Thymus (tissue), 11 donors: ENCODE measurements around the gene ZNF285. TPM values are rescaled to one million over a fixed set of nuclear protein-coding genes. Genes with fewer than 3 reads are reported as not detected.
"Not testable (repeated sequence)": the region's sequence is repeated elsewhere in the genome, so short reads cannot be mapped to it uniquely, and the experiment has no call there.

Experiments used
- DNase-seq, 9 donors: peaks; one replicate each; pipeline ENCODE4 v3.0.0-alpha.2; 2013; ENCODE audit warnings: low spot score in 9 of 9, low read depth in 6 of 9, missing footprints in 1 of 9
- H3K27ac ChIP-seq, 2 donors: one replicate each; pipeline ENCODE4 v1.5.1; 2013; ENCODE audit warnings: control low read depth in 1 of 2, low read depth in 1 of 2, low read length in 1 of 2, mild to moderate bottlenecking in 1 of 2, moderate library complexity in 1 of 2
- H3K27me3 ChIP-seq, 2 donors: one replicate each; pipeline ENCODE4 v1.5.1; 2013; ENCODE audit warnings: low read length in 1 of 2; ENCODE audit not compliant: control insufficient read depth in 2 of 2, insufficient read depth in 1 of 2
- H3K36me3 ChIP-seq, 2 donors: one replicate each; pipeline ENCODE4 v1.5.1; 2013; ENCODE audit warnings: low read length in 1 of 2, mild to moderate bottlenecking in 1 of 2, moderate library complexity in 1 of 2; ENCODE audit not compliant: control insufficient read depth in 2 of 2, insufficient read depth in 2 of 2
- H3K4me1 ChIP-seq, 2 donors: one replicate each; pipeline ENCODE4 v1.5.1; 2013; ENCODE audit warnings: low read length in 2 of 2; ENCODE audit not compliant: control insufficient read depth in 2 of 2, insufficient read depth in 2 of 2
- H3K4me3 ChIP-seq, 2 donors: one replicate each; pipeline ENCODE4 v1.5.1; 2013; ENCODE audit warnings: low read length in 2 of 2, control low read depth in 1 of 2, mild to moderate bottlenecking in 1 of 2
- H3K9me3 ChIP-seq, 2 donors: one replicate each; pipeline ENCODE4 v1.5.1; 2013; ENCODE audit warnings: low read length in 1 of 2, mild to moderate bottlenecking in 1 of 2; ENCODE audit not compliant: control insufficient read depth in 2 of 2, insufficient read depth in 1 of 2
- WGBS: extraction: QIAGEN DNeasy Blood & Tissue Kit; methylation state at CpG from one replicate; pipeline ENCODE4 v1.1.7; 2013; 5-methylcytosine and 5-hydroxymethylcytosine counted together
- polyA plus RNA-seq: library from polyadenylated mRNA; stranded (reverse); fragments of 200-250 nt; gene quantifications from one replicate; pipeline ENCODE4 v1.2.3, GENCODE V29; 2013
- total RNA-seq: library from RNA; stranded (reverse); fragments of 120-200 nt; gene quantifications from one replicate; pipeline ENCODE4 v1.2.4, GENCODE V29; 2013
- donor health status: healthy.

ZNF285 gene
- total and polyA plus RNA-seq, 2 donors: 2.1 to 4.9 TPM

DNA sequence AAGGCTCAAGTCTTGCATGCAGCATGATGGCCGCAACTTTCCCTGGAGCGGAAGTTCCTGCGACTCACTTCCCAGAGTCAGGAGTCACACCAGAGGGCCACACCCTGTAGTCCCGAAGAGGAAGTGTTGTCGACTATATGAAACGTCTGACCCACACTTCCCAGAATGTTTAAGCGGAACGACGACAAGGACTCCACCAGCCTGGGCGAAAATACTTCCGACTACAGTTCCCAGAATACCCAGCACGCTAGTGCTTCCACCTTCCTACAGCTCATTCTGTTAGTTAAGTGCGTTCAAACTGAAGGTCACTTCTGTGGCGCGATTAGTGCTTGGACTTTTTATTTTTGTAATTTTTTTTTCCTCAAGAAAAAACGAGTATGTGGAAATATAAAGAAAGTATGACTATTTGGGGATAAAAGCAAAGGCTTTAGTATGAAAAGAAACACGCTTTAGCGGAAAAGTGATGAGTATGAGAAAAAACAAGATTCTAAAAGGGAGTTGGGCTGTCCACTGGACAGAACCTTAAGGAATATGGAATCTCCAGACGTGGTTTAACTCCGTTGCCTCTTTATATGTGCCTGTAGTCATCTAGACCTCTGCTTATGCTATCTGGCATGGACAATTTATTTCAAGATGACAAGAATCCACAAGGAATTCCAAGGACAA lies 29.5 kb downstream of the ZNF285 start:
- Histone ChIP-seq H3K4me1 (no peaks in the 10 kb centered on the region), H3K4me3 (no peak overlapping the region), H3K9me3 (no peaks in the 10 kb centered on the region), H3K36me3 (no peaks in the 10 kb centered on the region), H3K27me3 (no peaks in the 10 kb centered on the region), H3K27ac (no peak overlapping the region)
- 65% methylated on average over 20 of the region's 20 CpGs for WGBS
- DNase-seq: no peak

- no peak overlapping the region for H3K27ac ChIP-seq
- no peaks in the 10 kb centered on the region for H3K4me1 ChIP-seq
- no peak overlapping the region for H3K4me3 ChIP-seq
- no peaks in the 10 kb centered on the region for H3K9me3 ChIP-seq
- no peaks in the 10 kb centered on the region for H3K27me3 ChIP-seq
- no peaks in the 10 kb centered on the region for H3K36me3 ChIP-seq
- DNase-seq: no peak
- 62% methylated on average over 17 of the region's 17 CpGs for WGBS
These were observed 34.4 kb downstream of the ZNF285 start for GRCh38 chr19:44367024-44367423.

DNA sequence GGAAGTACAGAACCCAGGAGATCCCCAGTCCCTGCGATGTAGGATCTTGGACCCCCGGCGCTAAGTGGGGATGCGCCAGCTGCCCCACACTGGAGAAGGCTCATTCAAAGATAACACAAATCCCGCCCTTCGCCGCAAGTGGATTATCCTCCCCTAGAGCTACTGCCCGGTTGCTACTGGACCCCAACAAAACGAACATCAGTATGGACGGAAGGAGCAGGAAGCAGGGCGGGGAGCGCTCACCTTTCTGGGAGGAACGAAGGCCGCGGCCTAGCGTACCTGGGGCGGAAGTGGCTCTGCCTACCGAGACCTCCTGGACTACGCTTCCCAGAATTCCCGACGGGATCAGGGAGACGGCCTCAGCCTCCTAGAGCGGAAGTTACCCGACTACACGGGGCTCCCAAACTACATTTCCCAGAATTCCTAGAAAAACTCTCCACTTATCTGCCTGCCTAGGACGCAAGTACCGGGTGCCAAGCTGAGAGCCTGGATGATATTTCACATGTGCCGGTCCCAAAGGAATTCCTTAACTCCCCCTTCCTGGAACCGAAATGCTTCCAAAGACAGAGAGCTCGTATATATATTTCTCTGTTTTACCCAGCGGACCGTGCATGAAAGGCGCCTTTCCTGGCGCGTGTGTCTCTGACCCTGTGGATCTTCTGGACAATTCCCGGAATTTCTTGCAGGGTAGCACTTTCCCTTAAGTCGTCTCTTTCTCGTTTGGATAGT lies 44.9 kb downstream of the ZNF285 start, which contains the start of gene ZNF112:
TSS of gene ZNF112 (minus strand) at position 298 of the 729 bp plus-strand sequence. CDS start 16,141 bp downstream, outside the sequence.
- peak within 1 kb of the TSS; percentile 42 to 55 for H3K4me3 ChIP-seq
- no peaks in the 10 kb centered on the region for H3K27me3 ChIP-seq
- 13% methylated on average over 38 of the region's 38 CpGs for WGBS
- peak within 1 kb of the TSS in 1 of 2 donors; percentile 40 for H3K27ac ChIP-seq
- DNase-seq: peak; percentile 28 to 85 (median 59)
- no peaks in the 10 kb centered on the region for H3K36me3 ChIP-seq
- no peaks in the 10 kb centered on the region for H3K4me1 ChIP-seq
- peaks cover 0 to 5% of the 10 kb centered on the region in 2 donors for H3K9me3 ChIP-seq

GRCh38 chr19:44346556-44346955 lies 54.9 kb downstream of the ZNF285 start:
- peaks cover 0 to 3% of the 10 kb centered on the region in 2 donors for H3K9me3 ChIP-seq
- no peaks in the 10 kb centered on the region for H3K27me3 ChIP-seq
- no peak for DNase-seq
- H3K36me3 ChIP-seq: no peaks in the 10 kb centered on the region
- no peak overlapping the region for H3K4me3 ChIP-seq
- H3K27ac ChIP-seq: no peak overlapping the region
- H3K4me1 ChIP-seq: no peaks in the 10 kb centered on the region
- 95% methylated on average over 4 of the region's 4 CpGs for WGBS

DNA sequence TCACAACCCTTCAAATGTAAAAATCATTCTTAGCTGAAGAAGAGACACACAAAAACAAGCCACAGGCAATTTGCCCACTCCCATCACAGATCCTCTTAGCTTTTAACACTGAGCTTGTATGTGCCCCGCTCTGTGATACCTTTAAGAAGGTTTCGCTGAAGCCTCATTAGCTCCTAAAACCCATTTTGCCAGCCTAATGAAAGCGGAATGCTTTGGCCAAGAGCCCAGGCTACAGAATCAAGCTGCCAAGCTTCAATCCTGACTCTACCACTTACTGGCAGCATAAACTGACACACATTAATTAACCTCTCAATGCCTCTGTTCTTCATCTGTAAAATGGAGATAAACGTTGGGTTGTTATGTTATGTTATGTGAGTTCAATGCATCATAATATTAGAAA lies 55.4 kb downstream of the ZNF285 start:
- H3K27ac ChIP-seq: no peak overlapping the region
- DNase-seq: no peak
- H3K36me3 ChIP-seq: no peaks in the 10 kb centered on the region
- no peaks in the 10 kb centered on the region for H3K4me1 ChIP-seq
- H3K9me3 ChIP-seq: peaks cover 0 to 3% of the 10 kb centered on the region in 2 donors
- 94% methylated on average over 4 of the region's 4 CpGs for WGBS
- H3K27me3 ChIP-seq: no peaks in the 10 kb centered on the region
- H3K4me3 ChIP-seq: no peak overlapping the region

DNA sequence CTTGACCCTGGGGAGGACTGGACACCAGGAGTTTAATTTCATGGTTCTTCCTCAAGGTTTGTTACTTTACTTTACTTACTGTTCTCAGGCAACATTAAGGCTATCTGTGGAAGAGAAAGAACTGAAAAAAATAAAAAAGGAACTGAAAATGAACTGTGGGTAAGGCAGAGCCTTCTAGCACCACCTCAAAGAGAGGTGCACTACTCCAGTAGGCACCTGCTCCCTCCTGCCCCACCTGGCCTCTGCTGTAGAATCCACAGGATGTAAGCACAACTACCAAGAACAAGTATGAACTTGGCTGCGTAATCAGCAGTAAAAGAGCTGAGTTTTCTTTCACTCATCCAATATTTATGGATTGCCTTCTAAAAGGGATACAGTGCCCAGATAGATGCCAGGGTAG lies 57.2 kb downstream of the ZNF285 start:
- no peaks in the 10 kb centered on the region for H3K36me3 ChIP-seq
- H3K27me3 ChIP-seq: no peaks in the 10 kb centered on the region
- no peak overlapping the region for H3K4me3 ChIP-seq
- DNase-seq: no peak
- no peak overlapping the region for H3K27ac ChIP-seq
- H3K4me1 ChIP-seq: no peaks in the 10 kb centered on the region
- H3K9me3 ChIP-seq: peaks cover 1 to 3% of the 10 kb centered on the region in 2 donors
- 53% methylated on average over 1 of the region's 1 CpG for WGBS

DNA sequence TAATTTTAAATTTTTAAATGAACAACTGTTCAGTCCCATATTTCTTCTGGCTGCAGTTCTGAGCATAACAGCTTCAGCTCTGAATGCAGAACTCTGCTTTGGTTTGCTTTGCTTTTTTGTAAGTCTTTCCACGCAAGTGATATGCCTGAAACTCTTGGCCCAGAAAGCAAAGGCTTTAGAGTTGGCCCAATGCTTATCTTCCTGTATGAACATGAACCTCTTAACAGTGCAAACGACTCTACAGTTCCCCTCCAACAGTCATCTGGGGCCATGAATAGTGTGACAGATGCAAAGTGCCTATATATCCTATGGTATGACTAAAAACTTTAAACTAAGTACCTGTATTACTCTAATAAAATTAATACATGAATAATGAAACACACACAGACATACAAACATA lies 59.6 kb downstream of the ZNF285 start:
- 89% methylated on average over 2 of the region's 2 CpGs for WGBS
- no peak overlapping the region for H3K27ac ChIP-seq
- no peaks in the 10 kb centered on the region for H3K36me3 ChIP-seq
- peaks cover 1 to 3% of the 10 kb centered on the region in 2 donors for H3K9me3 ChIP-seq
- no peak for DNase-seq
- H3K4me3 ChIP-seq: no peak overlapping the region
- no peaks in the 10 kb centered on the region for H3K27me3 ChIP-seq
- H3K4me1 ChIP-seq: no peaks in the 10 kb centered on the region

DNA sequence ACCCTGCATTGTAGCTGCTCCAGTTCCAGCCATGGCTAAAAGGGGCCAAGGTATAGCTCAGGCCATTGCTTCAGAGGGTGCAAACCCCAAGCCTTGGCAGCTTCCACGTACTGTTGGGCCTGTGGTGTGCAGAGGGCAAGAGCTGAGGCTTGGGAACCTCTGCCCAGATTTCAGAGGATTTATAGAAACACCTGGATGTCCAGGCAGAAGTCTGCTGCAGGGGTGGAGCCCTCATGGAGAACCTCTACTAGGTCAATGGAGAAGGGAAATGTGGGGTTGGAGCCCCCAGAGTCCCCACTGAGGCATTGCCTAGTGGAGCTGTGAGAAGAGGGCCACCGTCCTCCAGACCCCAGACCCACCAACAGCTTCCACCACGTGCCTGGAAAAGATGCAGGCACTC lies 66.8 kb downstream of the ZNF285 start:
- peaks cover 0 to 11% of the 10 kb centered on the region in 2 donors for H3K36me3 ChIP-seq
- WGBS: 78% methylated on average over 3 of the region's 3 CpGs
- not testable (repeated sequence) for H3K27me3 ChIP-seq, H3K9me3 ChIP-seq, DNase-seq, H3K27ac ChIP-seq, H3K4me1 ChIP-seq, H3K4me3 ChIP-seq
